NOMO-1 (cell line): ENCODE measurements around the gene CANT1.
A peak's percentile ranks its signal among the peaks of the same experiment; 100 is the strongest.

Experiments
- DNase-seq, 2 experiments: peaks; one replicate each; lab custom pipeline; 2025; ENCODE audit not compliant: unreplicated experiment in 2 of 2; lab: John Stamatoyannopoulos, UW

CANT1 gene

GRCh38 chr17:78981010-78981888 lies 28.3 kb downstream of the CANT1 start:
- DNase-seq, result no peak

- no peak for DNase-seq
These were observed 29.0 kb downstream of the CANT1 start for GRCh38 chr17:78980624-78980972.

GRCh38 chr17:78979780-78980623 lies 29.6 kb downstream of the CANT1 start, which contains the start of gene LGALS3BP:
LGALS3BP (minus strand) TSS chr17:78979923; CDS start chr17:78977191, 2,732 bp downstream.
- no peak for DNase-seq

- no peak for DNase-seq
These were observed 31.3 kb downstream of the CANT1 start for GRCh38 chr17:78977997-78978973.

- DNase-seq, result no peak
These were observed 32.0 kb downstream of the CANT1 start for GRCh38 chr17:78977681-78977943.

- no peak for DNase-seq
These were observed 32.5 kb downstream of the CANT1 start for GRCh38 chr17:78976907-78977680.

GRCh38 chr17:78974635-78975591 lies 34.7 kb downstream of the CANT1 start:
- peak in 1 of 2 experiments; percentile 6 for DNase-seq

GRCh38 chr17:78973792-78974520 lies 35.6 kb downstream of the CANT1 start:
- DNase-seq, result no peak

GRCh38 chr17:78973196-78973595 lies 36.4 kb downstream of the CANT1 start:
- DNase-seq, result no peak

GRCh38 chr17:78972507-78973105 lies 37.0 kb downstream of the CANT1 start:
- no peak for DNase-seq

- DNase-seq, result no peak
These were observed 37.6 kb downstream of the CANT1 start for GRCh38 chr17:78971756-78972506.

GRCh38 chr17:78970834-78971755 lies 38.5 kb downstream of the CANT1 start:
- DNase-seq, result peak; percentile 25 to 55

GRCh38 chr17:78969865-78970264 lies 39.7 kb downstream of the CANT1 start:
- DNase-seq, result no peak

GRCh38 chr17:78967782-78968362 lies 41.7 kb downstream of the CANT1 start:
- no peak for DNase-seq

- DNase-seq, result no peak
These were observed 42.5 kb downstream of the CANT1 start for GRCh38 chr17:78966910-78967600.
